ENCODE data around the gene MLH3. TPM values are rescaled to one million over a fixed set of nuclear protein-coding genes. Genes with fewer than 3 reads are reported as not detected.

The MLH3 gene
- total RNA-seq, 1 experiment from 2014 or later = 23.0 TPM

DNA sequence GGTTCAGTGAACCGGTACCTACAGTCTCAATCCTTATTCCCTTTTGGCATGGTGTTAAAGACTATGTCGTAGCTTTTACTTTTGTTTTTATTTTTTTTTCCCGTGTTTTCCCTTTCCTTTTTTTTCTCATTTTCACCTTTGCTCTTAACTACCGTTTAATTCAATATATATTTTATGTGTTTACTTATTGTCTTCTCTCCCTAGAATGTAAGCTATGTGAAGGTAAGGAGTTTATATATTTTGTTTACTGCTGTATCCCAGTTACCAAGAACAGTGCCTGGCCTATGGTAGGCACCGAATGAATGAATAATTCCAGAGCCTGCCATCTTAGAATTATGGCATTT lies 261 bp upstream of the MLH3 start:
- no peak overlapping the region for H2BK120ac ChIP-seq (ENCODE audit: low read depth, low read length, poor library complexity, severe bottlenecking)
- H3K23ac ChIP-seq (ENCODE audit: insufficient read length, low read depth, low read length) = no peak overlapping the region
- H4K5ac ChIP-seq (ENCODE audit: insufficient read length, low read depth, low read length) = no peak overlapping the region
- H2BK15ac ChIP-seq (ENCODE audit: low read depth, low read length) = no peak overlapping the region
- no peaks in the 10 kb centered on the region; a peak in 1 of 4 replicates for H3K4me1 Mint-ChIP-seq
- H2BK5ac ChIP-seq (ENCODE audit: insufficient read length, low read length) = no peak overlapping the region
- H3K27me3 Mint-ChIP-seq (ENCODE audit: low read depth) = no peaks in the 10 kb centered on the region
- no peak overlapping the region for H3K18ac ChIP-seq (ENCODE audit: insufficient read length, low read depth, low read length)
- no peaks in the 10 kb centered on the region for H3K9me3 ChIP-seq (ENCODE audit: control insufficient read depth, low read depth, low read length)
- no peaks in the 10 kb centered on the region for H4K20me1 ChIP-seq (ENCODE audit: control insufficient read depth, insufficient read depth, insufficient read length)
- no peak overlapping the region for H2BK20ac ChIP-seq (ENCODE audit: low read depth, low read length, poor library complexity, severe bottlenecking)
- no peak overlapping the region for H3K27ac ChIP-seq (ENCODE audit: insufficient read length, low read depth, low read length)
- WGBS (ENCODE audit: extremely low coverage, insufficient read length, low lambda C conversion rate) = no CpG with 5 or more reads among the region's 5 CpGs
- H3K23me2 ChIP-seq (ENCODE audit: insufficient read length, low read depth, low read length, poor library complexity, severe bottlenecking) = peaks cover 3% of the 10 kb centered on the region
- H2AFZ ChIP-seq (ENCODE audit: low read length) = no peak overlapping the region
- H2BK12ac ChIP-seq (ENCODE audit: insufficient read length, low read depth, low read length) = no peak overlapping the region
- peak overlapping the region in 2 of 3 experiments; percentile 76 to 92; a peak in 3 of 7 replicates for H3K27ac Mint-ChIP-seq
- H3K4me1 ChIP-seq (ENCODE audit: insufficient read depth, low read length) = no peaks in the 10 kb centered on the region
- H3K4me2 ChIP-seq (ENCODE audit: insufficient read depth, insufficient read length, low read length) = no peak overlapping the region
- H3K14ac ChIP-seq (ENCODE audit: insufficient read depth, low read length) = no peak overlapping the region
- H3K4ac ChIP-seq (ENCODE audit: low read depth, low read length) = no peak overlapping the region
- H3K79me2 ChIP-seq (ENCODE audit: insufficient read depth, low read length) = no peaks in the 10 kb centered on the region
- H3K56ac ChIP-seq (ENCODE audit: insufficient read length, low read depth, low read length) = no peak overlapping the region
- H4K91ac ChIP-seq (ENCODE audit: insufficient read length, low read depth, low read length) = no peak overlapping the region
- peak overlapping the region; percentile 80 to 88 for H3K4me3 Mint-ChIP-seq
- H3K79me1 ChIP-seq (ENCODE audit: insufficient read depth, low read depth, low read length, poor library complexity, severe bottlenecking) = no peaks in the 10 kb centered on the region
- DNase-seq = no peak
- H4K8ac ChIP-seq (replicated peaks; ENCODE audit: insufficient read length, low read depth, low read length) = no peak overlapping the region
- H3K27me3 ChIP-seq (ENCODE audit: insufficient read depth, low read length) = no peaks in the 10 kb centered on the region
- TF ChIP-seq, protein P1, sequence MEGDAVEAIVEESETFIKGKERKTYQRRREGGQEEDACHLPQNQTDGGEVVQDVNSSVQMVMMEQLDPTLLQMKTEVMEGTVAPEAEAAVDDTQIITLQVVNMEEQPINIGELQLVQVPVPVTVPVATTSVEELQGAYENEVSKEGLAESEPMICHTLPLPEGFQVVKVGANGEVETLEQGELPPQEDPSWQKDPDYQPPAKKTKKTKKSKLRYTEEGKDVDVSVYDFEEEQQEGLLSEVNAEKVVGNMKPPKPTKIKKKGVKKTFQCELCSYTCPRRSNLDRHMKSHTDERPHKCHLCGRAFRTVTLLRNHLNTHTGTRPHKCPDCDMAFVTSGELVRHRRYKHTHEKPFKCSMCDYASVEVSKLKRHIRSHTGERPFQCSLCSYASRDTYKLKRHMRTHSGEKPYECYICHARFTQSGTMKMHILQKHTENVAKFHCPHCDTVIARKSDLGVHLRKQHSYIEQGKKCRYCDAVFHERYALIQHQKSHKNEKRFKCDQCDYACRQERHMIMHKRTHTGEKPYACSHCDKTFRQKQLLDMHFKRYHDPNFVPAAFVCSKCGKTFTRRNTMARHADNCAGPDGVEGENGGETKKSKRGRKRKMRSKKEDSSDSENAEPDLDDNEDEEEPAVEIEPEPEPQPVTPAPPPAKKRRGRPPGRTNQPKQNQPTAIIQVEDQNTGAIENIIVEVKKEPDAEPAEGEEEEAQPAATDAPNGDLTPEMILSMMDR (conservative IDR thresholded peaks at IDR 0.05) = no peak
- H3K9ac ChIP-seq (ENCODE audit: extremely low read depth, insufficient read length, low read length) = no peak overlapping the region
- H3K36me3 Mint-ChIP-seq (ENCODE audit: insufficient read depth in 1 of 3, low read depth in 3 of 3) = peaks cover 0 to 22% (median 6%) of the 10 kb centered on the region in 3 experiments; a peak in 4 of 7 replicates
- H3T11ph ChIP-seq (ENCODE audit: low read length) = no peak overlapping the region
- H3K9me3 Mint-ChIP-seq = no peaks in the 10 kb centered on the region; a peak in 1 of 5 replicates
- H2AK5ac ChIP-seq (ENCODE audit: insufficient read length, low read length) = no peak overlapping the region

All from H9 (cell line).